ENCODE results near the gene CYP4F3. TPM values are rescaled to one million over a fixed set of nuclear protein-coding genes. Genes with fewer than 3 reads are reported as not detected.

The CYP4F3 gene
- total RNA-seq, 1 experiment from 2014 or later: not detected

DNA sequence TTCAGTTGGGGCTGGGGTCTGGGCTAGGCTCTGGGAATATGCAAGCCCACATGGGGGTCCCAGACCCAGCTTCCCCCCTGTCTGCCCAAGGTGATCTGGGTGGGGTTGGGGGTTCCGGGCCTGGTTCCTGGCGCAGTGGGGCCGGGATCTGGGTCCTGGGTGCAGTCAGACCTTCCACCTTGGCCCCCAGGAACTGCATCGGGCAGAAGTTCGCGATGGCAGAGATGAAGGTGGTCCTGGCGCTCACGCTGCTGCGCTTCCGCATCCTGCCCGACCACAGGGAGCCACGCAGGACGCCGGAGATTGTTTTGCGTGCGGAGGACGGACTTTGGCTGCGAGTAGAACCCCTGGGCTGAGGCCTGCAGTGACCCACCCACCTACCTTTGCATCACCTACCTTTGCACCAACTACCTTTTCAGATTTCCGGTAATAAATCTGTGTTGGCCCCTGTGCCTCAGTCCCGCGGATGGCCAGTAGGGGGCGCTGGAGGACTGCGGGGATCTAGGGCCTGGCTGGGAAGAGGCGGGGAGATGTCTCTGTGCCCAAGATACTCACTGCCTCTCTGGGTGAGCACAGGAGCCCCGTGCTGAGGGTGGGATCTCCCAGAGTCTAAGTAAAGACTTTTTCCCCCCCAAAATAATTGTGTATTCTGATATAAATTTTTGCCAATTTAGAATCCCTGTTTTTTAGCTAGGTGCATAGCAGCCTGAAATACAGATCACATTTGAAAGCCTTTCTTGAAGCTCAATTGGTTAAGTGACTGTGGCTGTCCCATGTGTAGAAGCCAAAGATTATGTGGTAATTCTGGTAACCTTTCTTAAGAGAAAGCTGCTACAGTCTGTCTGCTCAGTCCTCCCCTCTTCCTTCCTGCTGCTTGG lies 11.5 kb upstream of the CYP4F3 start:
- no peaks in the 10 kb centered on the region for H4K20me1 ChIP-seq (ENCODE audit: control insufficient read depth, insufficient read depth, insufficient read length)
- no peak overlapping the region for H3K4ac ChIP-seq (ENCODE audit: low read depth, low read length)
- TF ChIP-seq, protein P1, sequence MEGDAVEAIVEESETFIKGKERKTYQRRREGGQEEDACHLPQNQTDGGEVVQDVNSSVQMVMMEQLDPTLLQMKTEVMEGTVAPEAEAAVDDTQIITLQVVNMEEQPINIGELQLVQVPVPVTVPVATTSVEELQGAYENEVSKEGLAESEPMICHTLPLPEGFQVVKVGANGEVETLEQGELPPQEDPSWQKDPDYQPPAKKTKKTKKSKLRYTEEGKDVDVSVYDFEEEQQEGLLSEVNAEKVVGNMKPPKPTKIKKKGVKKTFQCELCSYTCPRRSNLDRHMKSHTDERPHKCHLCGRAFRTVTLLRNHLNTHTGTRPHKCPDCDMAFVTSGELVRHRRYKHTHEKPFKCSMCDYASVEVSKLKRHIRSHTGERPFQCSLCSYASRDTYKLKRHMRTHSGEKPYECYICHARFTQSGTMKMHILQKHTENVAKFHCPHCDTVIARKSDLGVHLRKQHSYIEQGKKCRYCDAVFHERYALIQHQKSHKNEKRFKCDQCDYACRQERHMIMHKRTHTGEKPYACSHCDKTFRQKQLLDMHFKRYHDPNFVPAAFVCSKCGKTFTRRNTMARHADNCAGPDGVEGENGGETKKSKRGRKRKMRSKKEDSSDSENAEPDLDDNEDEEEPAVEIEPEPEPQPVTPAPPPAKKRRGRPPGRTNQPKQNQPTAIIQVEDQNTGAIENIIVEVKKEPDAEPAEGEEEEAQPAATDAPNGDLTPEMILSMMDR (conservative IDR thresholded peaks at IDR 0.05): peak; percentile 69
- H4K91ac ChIP-seq (ENCODE audit: insufficient read length, low read depth, low read length): no peak overlapping the region
- no peak overlapping the region for H3K14ac ChIP-seq (ENCODE audit: insufficient read depth, low read length)
- H2AK5ac ChIP-seq (ENCODE audit: insufficient read length, low read length): no peak overlapping the region
- no peak overlapping the region for H3T11ph ChIP-seq (ENCODE audit: low read length)
- H2BK120ac ChIP-seq (ENCODE audit: low read depth, low read length, poor library complexity, severe bottlenecking): no peak overlapping the region
- no peak overlapping the region for H2AFZ ChIP-seq (ENCODE audit: low read length)
- no peak overlapping the region for H2BK12ac ChIP-seq (ENCODE audit: insufficient read length, low read depth, low read length)
- H2BK5ac ChIP-seq (ENCODE audit: insufficient read length, low read length): no peak overlapping the region
- no peaks in the 10 kb centered on the region for H3K27me3 ChIP-seq (ENCODE audit: insufficient read depth, low read length)
- no peak overlapping the region for H2BK20ac ChIP-seq (ENCODE audit: low read depth, low read length, poor library complexity, severe bottlenecking)
- Mint-ChIP-seq H3K4me3 (no peak overlapping the region; a peak in 1 of 5 replicates), H3K36me3 (ENCODE audit: insufficient read depth in 1 of 3, low read depth in 3 of 3) (peaks cover 0 to 7% (median 0%) of the 10 kb centered on the region in 3 experiments; a peak in 2 of 7 replicates), H3K9me3 (peaks cover 66 to 82% of the 10 kb centered on the region in 2 experiments), H3K27ac (no peak overlapping the region), H3K4me1 (no peaks in the 10 kb centered on the region), H3K27me3 (ENCODE audit: low read depth) (no peaks in the 10 kb centered on the region; the same call in 1 of the 2 replicates)
- H3K27ac ChIP-seq (ENCODE audit: insufficient read length, low read depth, low read length): no peak overlapping the region
- no peaks in the 10 kb centered on the region for H3K79me1 ChIP-seq (ENCODE audit: insufficient read depth, low read depth, low read length, poor library complexity, severe bottlenecking)
- H3K79me2 ChIP-seq (ENCODE audit: insufficient read depth, low read length): no peaks in the 10 kb centered on the region
- no peak overlapping the region for H3K18ac ChIP-seq (ENCODE audit: insufficient read length, low read depth, low read length)
- WGBS (ENCODE audit: extremely low coverage, insufficient read length, low lambda C conversion rate): no CpG with 5 or more reads among the region's 25 CpGs
- H3K23ac ChIP-seq (ENCODE audit: insufficient read length, low read depth, low read length): no peak overlapping the region
- peak; percentile 72 for DNase-seq
- H3K4me2 ChIP-seq (ENCODE audit: insufficient read depth, insufficient read length, low read length): no peak overlapping the region
- H2BK15ac ChIP-seq (ENCODE audit: low read depth, low read length): no peak overlapping the region
- peaks cover 39% of the 10 kb centered on the region for H3K9me3 ChIP-seq (ENCODE audit: control insufficient read depth, low read depth, low read length)
- no peaks in the 10 kb centered on the region for H3K4me1 ChIP-seq (ENCODE audit: insufficient read depth, low read length)
- no peak overlapping the region for H3K9ac ChIP-seq (ENCODE audit: extremely low read depth, insufficient read length, low read length)
- H4K5ac ChIP-seq (ENCODE audit: insufficient read length, low read depth, low read length): no peak overlapping the region
- H4K8ac ChIP-seq (replicated peaks; ENCODE audit: insufficient read length, low read depth, low read length): no peak overlapping the region
- no peak overlapping the region for H3K56ac ChIP-seq (ENCODE audit: insufficient read length, low read depth, low read length)
- no peaks in the 10 kb centered on the region for H3K23me2 ChIP-seq (ENCODE audit: insufficient read length, low read depth, low read length, poor library complexity, severe bottlenecking)

Measured in H9 (cell line).